Fibroblast of upper back skin (primary cell): ENCODE measurements around the gene UBXN1.
"Not testable (repeated sequence)": the region's sequence is repeated elsewhere in the genome, so short reads cannot be mapped to it uniquely, and the experiment has no call there.

Experiments used
- DNase-seq: peaks from one replicate; pipeline ENCODE4 v3.0.0-alpha.2; 2013

UBXN1 gene

DNA sequence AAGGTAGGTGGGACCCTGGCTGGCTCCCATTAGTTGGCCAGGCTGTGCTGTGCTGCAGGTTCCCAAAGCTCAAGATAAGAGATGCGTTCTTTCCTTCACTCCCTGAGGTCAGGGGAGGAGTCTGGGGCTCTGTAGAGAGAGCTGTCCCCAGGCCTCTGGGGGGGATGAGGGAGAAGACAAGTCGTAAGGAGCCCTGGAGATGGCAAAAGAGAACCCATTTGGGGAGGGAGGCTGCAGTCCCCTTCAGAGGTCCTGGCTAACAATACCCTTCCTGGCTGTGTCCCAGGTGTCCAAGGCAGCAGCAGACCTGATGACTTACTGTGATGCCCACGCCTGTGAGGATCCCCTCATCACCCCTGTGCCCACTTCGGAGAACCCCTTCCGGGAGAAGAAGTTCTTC, 29.5 kb upstream of the UBXN1 start:
- DNase-seq, result no peak

DNA sequence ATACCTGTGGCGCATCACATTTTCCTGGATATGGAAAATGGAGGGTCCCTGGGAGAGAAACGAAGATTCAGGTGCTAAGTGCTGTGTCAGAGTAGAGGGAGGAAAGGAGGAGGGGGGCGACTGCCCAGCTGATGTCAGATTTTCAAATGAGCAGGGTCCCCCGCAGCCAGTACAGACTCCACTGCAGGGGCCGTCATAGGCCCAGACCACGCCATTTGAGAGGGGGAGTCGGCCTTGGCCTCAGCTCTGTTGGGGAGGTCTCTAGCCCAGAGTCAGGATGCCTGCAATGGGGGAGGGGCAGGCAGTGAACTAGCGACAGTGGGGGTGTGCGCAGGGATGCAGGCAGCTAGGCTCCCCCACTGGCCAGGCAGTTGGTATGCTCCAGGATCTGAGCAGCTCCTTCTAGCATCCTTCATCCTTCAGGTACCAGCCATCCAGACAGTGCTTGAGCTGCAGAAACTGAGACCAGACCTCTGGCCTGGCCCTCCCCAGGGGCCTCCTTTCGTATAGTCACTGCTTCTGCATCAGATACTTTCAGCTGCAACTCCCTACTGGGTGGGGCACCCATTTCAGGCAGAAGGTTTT, 28.5 kb upstream of the UBXN1 start, which contains the start of the genes BSCL2 and GNG3:
TSS of gene BSCL2 (minus strand) at position 148 of the 585 bp plus-strand sequence. CDS start 229 bp downstream, outside the sequence.
TSS of gene GNG3 (plus strand) at position 400 of the 585 bp plus-strand sequence. CDS start 620 bp downstream, outside the sequence.
- DNase-seq, result no peak

DNA sequence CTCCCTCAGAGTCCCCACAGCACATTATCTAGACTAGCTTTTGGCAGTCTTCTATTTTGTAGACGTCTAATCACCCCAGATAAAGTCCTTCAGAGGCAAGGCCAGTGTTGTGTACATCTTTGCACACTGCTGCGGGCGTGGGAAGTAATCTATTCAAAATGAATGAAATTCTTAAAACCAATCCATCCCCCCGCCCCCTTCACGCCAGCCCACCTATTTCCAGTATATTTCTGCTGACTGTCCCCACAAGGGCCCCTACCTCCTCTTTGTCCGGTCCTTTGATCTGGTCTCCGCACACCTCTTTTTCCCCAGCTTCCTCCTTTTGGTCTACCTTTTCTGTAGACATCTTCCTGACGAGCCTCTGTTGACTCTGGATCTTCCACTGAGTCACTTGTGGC, 28.0 kb upstream of the UBXN1 start:
- DNase-seq, result no peak

DNA sequence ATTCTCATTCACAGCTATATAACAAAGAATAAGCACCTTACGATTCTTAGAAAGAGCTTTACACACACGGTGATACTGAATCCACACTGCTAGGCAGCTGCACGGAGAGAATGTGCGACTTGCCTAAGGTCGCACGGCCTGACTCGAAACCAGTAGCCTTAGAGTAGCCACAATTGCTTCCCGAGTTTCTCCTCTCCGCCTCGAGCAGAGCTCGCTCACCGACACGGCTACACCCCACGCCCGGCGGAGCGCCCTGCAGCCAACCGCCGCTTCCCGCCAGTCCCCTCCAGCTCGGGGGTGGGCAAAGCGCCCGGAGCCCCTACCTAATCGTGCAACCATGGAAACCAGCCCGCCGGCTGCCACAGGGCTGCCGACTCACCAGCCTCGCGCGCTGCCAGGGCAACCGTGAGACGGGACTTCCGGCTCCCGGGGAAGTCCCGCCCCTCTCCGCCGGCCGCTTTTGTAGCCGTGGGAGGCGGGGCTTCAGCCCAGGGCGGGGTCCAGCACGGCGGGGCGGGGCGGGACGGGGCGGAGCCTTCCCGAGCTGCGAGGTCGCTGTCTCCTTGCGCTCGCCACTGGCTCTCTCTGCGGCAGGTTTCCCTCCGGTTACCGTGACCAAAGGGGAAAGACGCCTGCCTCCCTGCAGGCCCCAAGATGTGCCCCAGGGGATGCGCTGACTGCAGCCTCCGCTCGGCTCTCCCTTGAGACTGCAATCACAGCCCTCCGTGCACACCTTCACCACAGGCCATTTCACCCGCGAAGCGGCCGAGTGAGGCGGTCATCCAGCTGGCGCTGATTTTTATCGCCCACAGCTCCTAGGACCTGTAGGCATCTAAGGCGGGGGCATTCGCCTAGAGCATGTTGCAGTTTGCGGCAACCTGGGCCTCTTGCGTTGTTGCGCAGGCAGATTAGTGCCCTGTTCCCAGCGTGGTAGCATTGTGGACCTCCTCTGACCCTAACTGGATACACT, 27.3 kb upstream of the UBXN1 start:
- peak; percentile 94 for DNase-seq

DNA sequence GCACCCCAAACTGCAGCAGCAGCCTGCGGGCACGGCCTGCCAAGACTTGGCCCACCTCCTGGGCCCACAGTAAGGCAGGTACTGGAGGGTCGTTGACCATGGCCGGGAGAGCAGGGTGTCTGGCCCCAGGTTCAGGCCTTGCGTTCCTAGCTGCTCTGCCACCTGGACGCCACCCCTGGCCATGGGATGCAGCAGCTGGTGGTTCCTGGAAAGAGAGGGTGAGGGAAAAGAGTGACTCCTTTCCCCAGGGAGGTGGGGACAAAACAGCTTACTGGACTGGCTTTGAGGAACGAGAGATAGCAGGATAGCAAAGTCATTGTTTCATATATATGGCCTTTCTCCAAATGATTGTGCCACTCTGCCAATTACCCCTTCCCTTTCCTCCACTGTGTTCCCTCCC, 26.5 kb upstream of the UBXN1 start:
- no peak for DNase-seq

DNA sequence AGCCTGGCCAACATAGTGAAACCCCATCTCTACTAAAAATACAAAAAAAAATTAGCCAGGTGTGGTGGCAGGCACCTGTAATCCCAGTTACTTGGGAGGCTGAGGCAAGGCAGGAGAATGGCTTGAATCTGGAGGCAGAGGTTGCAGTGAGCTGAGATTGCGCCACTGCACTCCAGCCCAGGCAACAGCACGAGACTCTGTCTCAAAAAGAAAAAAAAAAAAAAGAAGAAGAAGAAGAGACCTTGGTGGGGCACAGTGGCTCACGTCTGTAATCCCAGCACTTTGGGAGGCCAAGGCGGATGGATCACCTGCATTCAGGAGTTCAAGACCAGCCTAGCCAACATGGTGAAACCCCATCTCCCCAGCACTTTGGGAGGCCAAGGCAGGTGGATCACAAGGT, 25.0 kb upstream of the UBXN1 start:
- DNase-seq, result not testable (repeated sequence)

DNA sequence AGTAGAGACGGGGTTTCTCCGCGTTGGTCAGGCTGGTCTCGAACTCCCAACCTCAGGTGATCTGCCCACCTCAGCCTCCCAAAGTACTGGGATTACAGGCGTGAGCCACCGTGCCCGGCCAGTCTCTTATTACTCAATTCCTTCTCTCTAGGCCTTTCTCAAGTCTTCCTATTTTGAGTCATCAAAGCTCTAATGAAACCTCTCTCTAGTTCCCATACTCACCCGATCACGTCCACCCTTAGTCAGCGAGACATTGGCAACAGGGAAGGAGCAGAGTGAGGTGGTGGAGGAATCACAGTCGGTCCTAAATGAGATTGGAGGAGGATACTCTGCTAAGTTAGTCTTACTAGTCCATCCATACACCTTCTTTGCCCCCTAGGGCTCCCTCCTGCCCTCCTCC, 23.4 kb upstream of the UBXN1 start:
- no peak for DNase-seq

DNA sequence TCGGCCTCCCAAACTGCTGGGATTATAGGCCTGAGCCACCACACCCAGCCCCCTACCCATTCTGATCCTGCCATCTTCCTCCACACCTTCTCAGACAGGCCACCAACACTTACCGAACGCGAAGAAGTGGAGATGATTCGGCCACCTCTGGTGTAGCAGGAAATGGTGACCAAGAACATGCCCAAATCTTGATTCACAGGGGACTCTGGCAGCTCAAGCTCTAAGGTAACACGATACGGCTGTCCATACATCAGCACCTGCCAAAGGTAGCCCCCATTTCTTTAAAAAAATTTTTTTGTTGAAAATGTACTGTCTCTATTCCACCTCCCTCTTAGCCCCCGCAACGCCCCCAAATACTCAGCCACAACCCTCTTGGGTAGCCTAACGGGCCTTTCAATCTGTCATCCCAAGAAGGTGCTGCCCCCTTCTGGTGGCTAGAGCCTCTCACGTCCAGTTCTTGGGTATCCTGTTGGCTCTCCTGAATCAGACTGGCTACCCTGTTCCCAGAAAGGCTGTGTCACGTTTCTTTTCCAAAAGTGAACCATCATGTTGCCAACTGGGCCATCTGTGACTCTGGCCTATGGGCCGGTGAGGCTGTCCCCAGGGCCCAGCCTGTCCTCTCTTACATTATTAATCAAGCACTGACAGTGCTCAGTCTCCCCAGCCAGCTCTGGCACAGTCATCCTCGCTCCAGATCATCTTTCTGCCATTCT, 15.7 kb upstream of the UBXN1 start:
- DNase-seq, result peak; percentile 77

DNA sequence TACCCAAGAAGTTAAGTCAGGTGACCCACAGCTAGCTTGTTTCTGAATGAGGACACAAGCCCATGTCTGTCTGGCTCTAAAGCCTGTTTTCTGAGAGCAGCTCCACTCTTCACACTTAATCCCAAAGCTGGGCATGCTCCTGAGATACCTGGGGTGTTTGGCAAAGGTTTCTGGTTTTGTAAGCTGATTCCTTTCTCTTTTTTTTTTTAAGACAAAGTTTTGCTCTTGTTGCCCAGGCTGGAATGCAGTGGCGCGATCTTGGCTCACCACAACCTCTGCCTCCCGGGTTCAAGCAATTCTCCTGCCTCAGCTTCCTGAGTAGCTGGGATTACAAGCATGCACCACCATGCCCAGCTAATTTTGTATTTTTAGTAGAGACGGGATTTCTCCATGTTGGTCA, 14.8 kb upstream of the UBXN1 start:
- DNase-seq, result not testable (repeated sequence)

DNA sequence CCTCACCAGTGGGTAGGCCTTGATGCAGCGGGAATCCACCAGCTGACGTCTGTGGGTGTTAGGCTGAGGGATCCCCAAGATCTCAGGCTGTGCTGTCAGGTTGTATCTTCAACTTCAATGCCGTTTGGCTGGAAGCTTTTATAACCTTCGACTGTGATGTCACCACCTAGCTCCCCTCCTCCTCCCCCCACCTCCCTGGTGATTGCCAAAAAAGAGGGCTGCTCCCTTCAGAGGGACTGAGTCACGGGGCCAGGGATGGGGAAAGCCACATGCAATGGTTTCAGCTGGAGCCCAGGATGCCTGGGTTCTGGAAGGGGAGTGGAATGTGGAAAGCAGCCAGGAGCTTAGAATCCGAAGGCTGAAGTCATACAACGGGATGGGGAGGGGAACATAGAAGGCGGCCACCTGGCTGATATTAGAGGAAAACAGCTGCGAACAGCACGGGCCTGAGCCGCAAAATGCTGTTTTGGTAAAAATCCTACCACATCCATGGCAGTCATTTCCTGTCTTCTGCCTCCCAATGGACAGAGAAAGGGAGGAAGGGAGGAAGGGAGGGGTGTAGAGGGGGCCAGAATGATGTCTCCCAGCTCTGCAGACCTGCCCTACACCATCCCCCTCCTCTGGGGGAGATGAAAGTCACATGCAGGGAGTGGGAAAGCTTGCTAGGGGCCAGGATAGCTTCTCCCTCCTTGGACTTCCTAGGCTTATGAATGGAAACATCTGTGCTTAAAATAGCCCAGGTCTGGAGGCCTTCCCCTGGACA, 10.7 kb upstream of the UBXN1 start, which contains the start of gene LRRN4CL:
TSS of gene LRRN4CL (minus strand) at position 110 of the 763 bp plus-strand sequence. CDS start 1,022 bp downstream, outside the sequence.
- DNase-seq, result peak; percentile 98

DNA sequence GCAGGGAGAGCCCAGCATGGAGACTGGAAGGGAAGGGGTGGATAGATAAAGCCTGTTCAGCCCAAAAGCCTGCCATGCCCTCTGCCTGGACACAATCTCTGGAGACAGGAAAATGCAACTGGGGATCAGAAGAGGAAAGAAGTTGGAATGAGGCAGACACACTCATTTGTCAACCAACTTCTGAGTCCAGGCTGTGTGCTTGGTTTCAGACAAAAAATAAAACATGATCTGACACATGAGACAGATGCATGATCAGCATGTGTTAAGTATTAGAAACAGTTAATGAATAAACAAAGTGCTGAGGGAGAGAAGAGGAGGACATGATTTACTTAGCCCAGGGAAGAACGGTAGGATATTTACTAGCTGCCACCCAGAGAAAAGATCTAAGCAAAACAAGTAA, 9.6 kb upstream of the UBXN1 start:
- no peak for DNase-seq

DNA sequence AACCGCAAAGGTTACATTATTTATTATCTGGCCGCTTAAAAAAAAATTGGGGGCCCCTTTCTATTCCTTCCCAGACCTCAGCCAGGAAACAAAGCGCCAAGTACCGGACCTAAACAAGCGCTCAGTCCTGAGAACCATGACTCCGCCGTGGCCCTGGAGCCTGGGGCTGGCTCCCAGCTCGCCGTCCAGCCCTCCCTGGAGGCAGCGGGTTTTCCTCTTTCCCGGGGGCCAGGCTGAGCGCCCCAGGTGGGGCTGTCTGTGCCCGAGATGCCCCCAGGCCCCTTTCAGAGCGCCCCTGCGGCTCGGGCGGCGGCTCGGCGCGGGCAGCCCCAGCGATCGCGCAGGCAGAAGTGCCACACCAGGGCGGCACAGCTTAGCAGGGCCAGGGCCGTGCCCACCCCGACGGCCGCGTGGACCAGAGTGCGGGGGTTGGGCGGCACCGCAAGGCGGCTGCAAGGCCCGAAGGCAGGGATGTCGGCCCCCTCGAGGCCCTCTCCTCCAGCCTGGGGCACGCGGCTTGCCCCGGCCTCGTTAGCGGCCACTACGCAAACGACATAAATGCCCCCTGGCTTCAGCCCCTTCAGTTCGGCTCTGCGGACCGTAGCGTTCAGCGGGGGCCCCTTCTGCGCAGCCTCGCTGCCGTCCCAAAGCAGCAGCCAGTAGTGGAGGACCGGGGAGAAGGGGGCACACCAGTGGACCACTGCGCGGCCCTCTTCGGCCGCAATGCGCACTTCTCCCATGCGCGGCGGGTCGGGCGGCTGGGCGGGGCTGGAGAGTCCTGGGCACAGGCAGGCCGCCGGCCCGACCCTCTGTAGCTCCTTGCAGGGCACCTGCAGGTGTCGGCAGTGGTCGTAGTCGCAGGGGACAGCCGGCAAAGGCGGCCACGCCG, 8.9 kb upstream of the UBXN1 start:
- no peak for DNase-seq

DNA sequence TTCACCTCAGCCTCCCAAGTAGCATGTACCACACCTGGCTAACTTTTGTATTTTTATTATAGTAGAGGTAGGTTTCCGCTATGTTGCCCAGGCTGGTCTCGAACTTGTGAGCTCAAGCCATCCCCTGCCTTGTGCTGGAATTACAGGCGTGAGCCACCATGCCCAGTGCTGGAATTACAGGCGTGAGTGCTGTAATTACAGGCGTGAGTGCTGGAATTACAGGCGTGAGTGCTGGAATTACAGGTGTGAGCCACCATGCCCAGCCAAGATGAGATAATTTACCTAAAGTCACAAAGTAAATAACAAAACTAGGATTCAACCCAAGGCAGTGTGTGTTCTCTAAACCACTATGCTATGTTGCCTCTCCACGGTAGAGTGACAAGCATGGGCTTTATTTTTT, 3.6 kb upstream of the UBXN1 start:
- no peak for DNase-seq

DNA sequence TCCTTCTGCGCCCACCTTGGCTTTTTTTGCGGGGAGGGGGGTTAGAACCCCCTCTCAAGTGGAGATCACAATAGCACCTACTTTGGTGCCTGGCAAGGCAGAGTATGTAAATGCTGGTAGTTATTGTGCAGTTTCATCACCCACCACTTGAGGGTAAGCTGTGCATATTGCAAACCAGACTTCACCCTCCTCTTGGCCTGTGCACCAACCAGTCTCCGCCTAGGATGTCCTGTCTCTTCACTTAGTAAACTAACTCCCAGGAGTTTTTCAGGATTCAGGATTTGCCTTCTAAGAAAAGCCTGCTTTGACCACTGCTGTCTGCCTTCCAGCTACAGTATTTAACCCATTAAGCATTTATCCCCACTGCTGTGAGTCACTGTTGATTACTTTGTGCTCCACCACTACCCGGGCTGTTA, 2.0 kb upstream of the UBXN1 start:
- peak; percentile 83 for DNase-seq

DNA sequence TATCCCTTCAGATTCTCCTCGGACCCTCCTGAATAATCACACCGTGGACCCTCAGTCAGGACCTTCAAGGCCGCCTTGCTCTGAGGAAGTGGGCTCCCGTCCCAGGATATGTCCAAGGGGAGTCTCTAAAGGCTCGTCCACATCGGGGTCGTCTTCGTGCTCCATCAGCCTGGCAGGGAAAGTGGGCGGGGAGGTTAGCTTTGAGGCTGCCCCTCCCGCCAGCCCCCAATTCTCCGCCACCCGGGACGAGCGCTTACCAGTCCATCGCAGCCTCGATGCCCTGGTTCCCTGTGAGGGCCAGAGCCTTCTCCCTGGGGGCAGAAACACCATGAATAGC, 472 bp downstream of the UBXN1 start:
- DNase-seq, result no peak

DNA sequence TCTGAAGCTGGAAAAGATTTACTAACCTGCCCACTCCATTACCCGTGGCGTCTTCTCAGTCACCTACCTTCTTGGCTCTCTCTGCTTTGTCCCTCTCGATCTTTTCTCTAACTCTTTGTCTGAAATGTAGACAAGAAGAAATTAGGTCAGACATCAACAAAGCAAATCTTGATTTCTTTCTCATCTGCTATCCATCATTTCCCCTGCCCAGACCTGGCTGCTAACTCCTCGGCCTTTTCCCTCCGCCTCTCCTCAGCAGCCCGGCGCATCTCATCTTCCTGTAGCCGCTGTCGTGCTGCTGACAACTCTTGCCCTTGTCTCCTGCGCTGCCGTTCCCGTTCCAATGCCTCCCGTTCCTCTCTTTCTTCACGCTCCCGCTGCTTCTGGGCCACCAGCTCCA, 1.2 kb downstream of the UBXN1 start:
- no peak for DNase-seq

DNA sequence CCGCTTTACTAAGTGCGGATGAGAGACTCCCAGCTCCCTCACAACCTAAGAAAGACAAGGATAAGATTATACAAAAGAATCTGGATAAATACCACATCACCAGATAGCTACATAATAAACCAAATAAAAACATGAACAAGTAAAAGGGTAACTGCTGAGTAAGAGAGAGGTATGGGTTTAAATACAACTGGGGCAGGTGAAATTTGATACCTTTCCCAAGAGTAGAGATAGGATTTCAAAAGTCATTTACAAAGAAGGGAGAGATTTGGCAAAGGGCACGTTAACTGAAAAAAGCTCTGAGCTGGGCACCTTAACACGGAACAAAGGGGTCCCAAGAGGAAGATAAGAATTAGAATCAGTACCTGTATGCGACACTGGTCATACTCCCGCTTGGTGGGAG, 1.7 kb downstream of the UBXN1 start:
- no peak for DNase-seq

DNA sequence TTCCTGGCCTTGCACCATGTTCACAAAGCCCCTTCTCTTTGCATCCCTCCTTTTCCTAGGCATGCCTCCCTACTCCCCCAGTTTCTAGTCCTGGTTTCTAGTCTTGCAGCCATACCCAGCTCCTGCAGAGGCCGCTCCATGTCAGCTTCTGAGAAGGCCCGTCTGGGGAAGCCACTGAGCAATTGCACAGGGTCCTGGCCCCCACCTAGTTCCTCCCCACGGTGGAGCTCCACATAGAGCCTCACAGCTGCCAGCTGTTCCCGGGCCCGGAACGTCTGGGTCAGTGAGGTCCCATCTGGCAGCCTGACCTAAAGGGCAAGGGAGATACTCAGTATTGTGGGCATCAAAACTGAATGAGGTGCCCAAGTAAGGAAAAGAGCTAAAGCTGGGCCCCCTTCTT, 2.2 kb downstream of the UBXN1 start:
- no peak for DNase-seq

DNA sequence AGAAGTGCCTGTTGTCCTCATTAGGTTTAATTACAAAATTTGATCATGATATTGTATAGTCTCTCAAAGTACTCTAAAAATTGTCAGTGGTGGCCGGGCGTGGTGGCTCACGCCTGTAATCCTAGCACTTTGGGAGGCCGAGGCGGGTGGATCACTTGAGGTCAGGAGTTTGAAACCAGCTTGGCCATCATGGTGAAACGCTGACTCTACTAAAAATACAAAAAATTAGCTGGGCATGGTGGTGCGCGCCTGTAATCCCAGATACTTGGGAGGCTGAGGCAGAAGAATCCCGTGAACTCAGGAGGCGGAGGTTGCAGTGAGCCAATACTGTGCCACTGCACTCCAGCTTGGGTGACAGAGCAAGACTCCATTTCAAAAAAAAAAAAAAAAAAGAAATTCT, 3.5 kb downstream of the UBXN1 start:
- not testable (repeated sequence) for DNase-seq

DNA sequence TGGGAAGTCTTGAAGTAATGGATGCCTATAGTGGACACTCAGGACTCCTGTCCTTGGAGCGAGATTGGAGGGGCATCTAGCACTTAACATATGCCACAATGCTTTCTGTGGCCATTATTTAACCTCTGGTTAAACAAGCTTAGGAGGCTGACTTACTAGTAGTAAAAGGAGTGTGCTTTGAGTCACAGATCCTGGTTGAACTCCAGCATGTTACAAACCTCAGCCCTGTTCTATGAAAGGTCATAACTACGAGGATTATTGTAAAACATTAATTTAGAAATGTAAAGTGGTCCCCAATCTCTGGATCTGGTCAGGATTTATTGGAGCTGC, 5.7 kb downstream of the UBXN1 start:
- DNase-seq, result no peak

DNA sequence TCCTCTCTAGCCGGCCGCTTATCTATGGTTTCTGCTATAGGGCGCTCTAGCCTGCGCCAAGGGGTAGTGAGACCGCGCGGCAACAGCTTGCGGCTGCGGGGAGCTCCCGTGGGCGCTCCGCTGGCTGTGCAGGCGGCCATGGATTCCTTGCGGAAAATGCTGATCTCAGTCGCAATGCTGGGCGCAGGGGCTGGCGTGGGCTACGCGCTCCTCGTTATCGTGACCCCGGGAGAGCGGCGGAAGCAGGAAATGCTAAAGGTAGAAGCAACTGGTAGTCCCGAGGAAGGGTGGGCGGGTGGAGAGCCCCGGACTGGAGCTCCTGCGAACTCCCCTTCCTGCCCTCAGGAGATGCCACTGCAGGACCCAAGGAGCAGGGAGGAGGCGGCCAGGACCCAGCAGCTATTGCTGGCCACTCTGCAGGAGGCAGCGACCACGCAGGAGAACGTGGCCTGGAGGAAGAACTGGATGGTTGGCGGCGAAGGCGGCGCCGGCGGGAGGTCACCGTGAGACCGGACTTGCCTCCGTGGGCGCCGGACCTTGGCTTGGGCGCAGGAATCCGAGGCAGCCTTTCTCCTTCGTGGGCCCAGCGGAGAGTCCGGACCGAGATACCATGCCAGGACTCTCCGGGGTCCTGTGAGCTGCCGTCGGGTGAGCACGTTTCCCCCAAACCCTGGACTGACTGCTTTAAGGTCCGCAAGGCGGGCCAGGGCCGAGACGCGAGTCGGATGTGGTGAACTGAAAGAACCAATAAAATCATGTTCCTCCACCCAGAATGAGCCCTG, 7.1 kb downstream of the UBXN1 start, which contains the start of the genes LBHD1 and UQCC3:
TSS of gene LBHD1 (minus strand) at position 660 of the 782 bp plus-strand sequence. CDS start 2,236 bp downstream, outside the sequence.
TSS of gene UQCC3 (plus strand) at position 66 of the 782 bp plus-strand sequence. CDS start at position 139, 73 bp downstream.
- peak; percentile 85 for DNase-seq
